GM18909 (cell line): ENCODE measurements around the gene STN1.

Experiments used
- ATAC-seq: cut with Tn5 transposase; IDR thresholded peaks from one replicate; pipeline ENCODE4 v1.9.1; 2021; ENCODE audit warnings: mild to moderate bottlenecking; ENCODE audit not compliant: unreplicated experiment, poor library complexity

Gene STN1

DNA sequence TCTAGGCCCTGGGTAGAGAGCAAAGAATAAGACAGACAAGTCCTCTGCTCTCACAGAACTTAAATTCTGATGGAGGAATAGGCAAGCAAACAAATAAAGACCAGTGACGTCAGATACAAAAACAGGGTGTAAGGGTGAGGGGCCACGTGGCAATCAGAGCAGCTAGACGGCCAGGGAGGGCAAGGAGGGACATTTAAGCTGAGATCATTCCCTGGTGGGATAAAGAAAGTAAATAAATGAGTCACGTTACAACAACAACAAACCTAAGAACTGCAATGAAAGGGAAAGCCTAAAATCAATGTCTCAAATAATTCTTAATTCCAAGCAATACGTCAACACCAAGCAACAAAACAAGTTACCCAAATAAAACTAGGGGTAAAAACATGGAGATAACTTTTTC, 21.8 kb downstream of the STN1 start:
- ATAC-seq = no peak

DNA sequence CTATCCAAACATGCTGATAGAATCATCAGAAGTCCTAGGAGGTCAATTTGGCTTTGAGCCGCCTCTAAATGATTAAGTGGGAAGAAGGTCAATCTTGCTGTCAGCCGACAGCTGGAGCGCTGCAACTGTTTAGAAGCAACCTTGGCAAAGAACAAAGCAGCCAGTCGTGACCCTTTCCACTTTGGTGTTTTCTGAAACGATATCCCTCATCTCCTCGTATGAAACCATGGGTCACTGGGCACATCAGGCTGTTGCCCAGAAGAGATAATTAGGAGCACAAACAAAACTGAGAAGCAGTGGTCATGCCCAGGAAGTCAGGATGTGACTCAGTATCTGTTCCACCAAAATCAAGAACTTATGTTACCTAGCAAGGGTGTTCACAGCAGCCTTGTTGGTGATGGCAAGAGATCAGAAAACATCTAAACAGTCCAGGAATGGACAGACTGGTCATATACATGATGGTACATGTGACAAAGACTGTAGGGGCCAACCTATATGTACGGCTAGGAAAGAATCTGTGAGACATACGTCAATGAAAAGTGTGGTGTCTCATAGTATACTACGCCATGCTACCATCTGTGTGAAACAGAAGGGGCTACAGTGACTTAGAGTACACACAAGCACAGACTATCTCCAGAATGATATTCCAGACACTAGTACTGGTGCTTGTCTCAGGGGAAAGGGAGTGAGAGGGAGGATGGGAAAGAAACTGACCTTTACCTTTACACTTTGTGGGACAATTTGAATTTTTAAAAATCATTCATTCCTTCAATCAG, 22.4 kb downstream of the STN1 start:
- no peak for ATAC-seq

DNA sequence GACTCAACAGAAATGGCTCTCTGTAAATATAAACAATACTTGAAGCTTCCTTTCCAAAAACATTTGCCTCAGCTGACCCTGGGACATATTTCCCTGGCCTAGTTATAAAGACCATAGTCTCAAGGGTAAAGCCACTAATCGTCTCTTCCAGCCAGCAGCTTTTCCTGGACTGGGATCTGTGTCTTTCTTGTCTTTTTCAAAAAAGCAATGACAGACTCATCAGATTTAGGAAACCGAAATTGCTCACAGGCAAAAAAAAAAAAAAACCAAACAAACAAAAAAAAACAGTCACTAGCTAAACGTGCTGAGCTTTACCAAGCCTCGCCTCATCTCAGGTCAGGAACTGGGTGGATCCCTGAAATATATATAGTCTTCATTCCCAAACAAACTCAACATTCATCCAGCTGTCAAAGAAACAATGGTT, 23.5 kb downstream of the STN1 start:
- no peak for ATAC-seq

DNA sequence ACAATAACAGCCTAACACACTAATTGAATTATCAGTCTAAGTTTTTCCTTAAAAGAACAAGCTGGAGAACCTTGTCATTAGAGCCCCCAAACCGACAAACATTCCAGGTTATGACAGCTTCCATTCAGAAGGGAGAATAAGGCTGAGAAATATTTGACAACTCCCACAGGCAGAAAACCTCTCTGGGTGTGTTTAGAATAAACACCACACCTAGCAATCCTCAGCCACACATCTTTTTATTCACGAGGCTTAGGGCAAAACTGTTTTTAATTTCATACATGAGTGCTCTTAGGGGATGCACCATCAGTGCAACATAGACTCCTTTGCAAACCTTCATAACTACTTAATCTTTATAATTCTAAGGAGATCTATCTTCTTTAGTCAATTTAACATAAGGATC, 24.2 kb downstream of the STN1 start:
- no peak for ATAC-seq

DNA sequence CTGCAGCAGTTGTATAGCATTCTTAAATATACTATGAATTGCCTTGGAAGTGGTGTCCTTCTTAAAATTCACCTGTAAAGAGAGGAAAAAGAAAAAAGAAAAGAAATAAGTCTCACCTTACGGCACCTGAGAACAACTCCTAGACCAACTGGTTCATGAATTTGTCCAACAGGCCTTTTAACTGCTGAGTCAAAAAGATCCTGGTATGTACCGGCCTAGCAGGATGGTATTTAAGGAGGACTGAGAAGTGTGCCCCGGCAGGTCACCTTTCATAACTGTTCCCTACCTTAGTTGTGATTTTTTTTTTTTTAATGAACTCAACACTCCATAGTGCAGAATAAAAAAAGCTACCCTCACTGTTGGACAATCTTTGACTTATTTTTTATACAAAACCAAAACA, 25.8 kb downstream of the STN1 start:
- ATAC-seq = no peak

DNA sequence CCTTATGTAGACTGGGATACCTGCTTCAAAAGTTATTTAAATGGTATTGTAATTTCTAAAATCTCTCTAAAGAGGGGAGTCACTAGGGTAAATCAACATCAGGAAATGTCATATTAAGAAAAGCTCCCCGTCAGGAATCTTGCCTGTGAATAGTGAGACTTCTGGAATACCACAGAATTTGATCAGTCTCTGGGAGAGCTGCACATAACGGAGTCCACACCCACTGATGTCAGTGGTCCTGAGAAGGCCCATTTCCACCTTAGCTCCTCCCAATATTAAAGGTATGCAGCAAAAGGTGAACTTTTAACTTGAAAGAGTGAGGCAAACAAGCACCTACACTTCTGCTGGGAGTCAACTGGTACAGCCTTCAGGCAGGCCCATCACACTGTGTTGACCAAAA, 27.3 kb downstream of the STN1 start:
- ATAC-seq = no peak

DNA sequence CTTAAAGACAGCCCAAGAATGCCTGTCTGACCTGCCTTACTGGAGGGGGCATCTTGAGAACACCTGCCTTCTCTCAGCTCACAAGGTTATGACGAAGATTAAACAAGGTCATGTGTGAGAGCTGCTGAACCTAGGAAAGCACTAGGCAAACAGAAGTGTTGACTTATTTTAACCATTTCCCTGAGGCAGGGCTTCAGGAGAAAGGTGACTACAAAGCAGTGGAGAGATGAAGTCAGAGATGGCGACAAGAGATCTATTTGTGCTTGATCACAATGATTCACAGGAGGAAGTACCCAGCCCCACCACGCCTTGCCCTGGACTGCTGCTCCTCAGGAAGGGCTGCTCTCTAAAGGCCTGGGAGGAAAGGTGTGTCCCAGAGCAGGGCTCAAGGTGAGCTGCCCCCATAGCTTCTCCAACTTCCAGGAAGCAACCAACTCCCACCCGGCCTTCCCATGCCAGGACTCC, 27.8 kb downstream of the STN1 start:
- no peak for ATAC-seq

DNA sequence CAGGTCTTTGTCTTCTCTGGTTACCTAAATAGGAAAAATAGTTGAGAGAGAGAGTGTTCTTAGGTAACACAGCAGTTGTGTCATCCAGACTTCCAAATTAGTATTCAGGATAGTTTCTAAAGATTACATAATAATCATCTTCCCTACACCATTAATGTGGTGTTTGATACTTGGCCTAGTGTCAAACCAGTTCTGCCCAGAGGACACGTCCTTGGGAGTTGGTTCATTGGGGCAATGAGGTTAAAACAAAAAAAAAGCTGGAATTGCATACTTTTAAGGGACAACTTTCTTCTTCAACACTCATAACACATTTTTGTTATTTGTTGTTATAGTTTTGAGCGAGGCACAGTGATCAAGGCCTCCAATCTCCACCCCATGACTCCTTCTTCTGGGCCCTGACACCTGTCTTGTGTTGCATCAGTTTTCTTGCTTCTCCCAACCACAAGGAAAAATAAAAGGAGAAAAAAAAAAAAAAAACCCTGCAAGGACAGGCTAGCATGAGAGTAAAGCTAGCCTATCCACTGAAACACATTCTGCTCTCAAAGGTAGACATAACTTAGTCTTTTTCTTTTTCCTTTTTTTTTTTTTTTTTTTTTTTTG, 28.8 kb downstream of the STN1 start:
- ATAC-seq = no peak

DNA sequence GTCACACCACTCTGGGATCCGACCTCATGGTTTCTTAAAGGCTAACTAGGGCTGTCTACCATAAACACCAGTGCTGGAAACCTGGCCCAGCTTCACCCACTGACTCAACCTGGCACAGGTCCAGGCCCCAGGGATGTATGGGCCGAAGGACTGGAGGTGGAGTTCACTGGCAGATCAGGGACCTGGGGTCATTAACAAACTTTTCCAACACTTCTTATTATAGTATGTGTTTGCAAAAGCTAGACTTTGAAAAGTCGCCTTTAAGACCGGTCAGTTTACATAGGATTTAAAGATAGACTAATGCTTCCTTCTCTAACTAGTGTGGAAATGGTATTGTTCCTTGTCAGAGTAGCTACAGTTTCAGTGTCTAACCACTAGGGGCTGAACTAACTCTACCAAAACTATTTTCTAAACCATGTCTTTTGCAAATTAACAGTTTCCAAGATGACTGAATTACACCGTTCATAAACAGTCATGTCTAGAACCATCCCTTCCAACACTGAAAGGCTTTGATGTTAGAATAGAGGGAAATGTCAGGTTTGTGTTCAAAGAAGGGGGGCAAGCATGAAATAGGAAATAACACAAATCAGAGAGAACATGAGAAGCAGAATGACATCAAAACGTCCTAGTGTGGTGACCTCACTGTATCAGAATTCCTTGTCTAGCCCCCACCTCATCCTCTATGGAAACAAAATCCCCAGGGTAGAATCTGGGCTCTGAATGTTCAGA, 29.7 kb downstream of the STN1 start:
- peak; percentile 62 for ATAC-seq

DNA sequence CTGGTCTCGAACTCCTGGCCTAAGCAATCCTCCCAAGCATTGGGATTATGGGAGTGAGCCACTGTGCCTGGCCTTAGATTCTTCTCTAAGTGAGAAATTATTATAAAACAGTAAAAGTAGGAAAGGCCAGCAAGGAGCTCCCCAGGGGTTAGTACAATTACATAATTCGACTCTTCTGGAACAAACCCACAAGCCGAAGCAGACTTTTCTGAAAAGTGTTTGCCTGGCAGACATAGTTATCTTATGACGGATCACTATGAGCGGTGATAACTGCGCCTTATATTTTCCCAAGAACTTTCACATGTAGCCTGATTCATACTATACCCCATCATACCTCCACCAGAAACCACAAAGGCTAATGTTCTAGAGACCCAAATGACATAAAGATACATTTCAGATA, 32.4 kb downstream of the STN1 start:
- ATAC-seq = no peak

DNA sequence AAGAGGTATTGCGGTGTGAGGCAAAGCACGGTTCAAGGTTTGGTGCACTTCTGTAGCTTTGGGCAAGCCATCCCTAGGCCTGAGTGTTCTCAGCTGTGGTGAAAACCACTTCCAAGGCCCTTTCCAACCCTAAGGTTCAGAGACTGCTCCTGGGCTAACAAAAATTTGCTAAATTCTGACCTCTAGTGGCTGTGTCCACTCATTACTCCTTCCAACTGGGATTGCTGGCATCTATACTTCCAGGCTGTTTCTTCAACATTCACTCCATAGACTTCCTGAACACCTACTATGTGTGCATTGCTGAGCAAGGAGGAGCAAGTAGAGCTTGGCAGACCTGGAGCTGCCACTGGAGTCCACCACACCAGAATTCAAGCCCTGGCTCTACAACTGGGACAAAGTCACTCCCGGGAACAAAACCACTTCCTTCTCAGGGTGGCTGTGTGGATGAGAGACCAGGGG, 33.3 kb downstream of the STN1 start:
- ATAC-seq = no peak

DNA sequence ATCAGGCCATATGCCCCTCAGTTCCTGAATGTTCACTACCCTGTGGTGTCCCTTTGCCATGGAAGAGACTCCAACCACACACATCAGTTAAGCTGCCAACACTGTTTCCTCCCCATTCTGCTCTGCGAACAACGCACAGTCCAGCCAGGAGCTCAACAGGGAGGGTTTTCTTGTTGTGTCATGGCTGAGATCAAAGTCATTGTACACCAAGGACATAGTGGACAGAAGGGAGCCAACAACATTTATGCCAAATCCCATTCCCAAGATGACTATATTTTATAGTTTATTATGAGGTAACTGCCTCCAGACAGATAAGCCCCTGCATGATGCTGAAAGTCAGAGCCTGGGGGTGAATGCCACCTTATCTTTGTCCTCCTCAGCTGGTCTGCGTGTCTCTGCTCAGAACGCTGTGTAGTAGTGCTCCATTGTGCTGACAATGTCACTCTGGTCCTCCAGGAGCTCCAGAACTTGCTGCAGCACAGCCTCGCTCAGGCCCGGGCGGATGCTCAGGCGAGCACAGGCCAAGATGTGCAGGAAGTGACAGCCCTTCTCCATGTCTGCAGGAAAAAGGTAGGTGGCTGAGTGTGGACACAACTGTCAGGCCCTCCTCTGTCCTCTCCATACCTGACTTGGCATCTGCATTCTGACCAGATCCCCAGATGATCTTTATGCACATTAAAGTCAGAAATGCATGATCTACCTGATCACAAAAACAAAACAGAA, 35.5 kb downstream of the STN1 start:
- ATAC-seq = no peak

DNA sequence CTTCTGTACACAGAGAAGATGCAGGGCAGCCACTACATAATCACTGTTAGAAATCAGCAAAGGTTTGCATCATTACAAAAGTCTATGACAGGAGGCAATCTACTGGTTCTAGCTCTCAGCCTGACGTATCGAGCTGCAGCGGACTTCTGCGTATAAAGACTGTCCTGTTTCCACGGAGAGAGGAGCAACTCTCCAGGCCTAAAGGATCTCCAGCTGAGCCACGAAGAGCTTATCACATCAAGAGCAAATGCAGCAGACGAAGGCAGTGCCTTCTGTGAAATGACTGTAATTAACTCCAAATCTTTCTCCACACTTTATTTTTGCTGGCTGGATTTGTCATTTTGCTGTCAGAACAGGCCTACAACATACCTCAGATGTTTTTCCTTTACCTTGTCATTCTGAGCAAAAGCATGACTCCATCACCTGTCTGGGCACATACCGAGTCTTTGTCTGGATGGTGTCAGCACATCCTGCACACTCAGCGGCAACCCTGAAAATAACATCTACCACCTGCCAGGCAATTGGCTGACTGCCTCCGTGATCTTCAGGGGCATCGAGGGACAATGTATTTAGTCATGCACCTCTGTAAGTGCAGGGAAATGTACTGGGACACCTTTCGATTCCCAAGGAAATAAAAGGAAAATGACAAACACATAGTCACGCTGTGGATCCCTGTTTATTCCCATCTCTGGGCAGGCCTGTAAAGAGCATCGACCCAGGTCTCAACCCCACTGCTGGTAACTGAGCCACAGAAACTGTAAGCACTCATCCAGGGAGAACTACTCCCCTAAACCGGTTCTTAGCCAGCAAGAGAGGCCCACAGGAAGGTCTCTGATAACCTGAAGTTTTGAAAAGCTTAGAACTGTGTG, 36.3 kb downstream of the STN1 start:
- ATAC-seq = no peak

DNA sequence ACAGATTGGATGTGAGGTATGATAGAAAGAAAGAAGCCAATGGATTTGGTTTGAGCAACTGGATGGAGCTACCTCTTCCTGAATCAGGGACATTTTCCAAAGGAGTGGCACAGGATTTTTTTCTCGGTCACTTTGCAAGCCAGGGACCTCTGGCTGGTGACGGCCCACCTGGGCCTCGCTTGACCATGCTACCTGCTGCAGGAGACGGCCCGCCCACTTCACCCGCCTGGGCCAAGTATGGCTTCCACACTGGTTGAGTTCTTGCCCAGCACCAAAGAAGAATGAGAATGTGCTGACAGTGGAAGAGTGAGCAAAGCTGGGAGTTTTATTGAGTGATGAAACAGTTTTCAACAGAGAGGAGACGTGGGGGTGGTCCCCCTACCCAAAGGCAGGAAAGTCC, 38.2 kb downstream of the STN1 start:
- no peak for ATAC-seq

DNA sequence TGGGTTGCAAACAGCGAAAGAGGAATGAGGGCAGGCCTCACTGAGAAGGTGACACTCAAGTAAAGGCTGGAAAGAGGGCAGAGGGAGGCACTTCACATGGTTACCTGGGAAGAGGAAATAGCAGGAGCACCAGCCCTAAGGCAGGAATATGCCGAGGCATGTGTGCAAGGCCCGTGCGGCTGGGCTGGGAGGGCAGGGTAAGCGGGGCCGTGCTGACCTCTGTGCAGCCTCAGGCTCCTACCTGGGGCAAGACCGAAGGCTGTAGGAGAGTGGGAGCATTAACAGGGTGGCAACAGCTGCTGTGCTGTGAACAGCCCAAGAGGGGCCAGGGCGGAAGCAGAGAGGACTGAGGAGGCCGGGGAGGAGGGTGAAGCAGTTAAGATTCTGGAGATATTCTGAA, 38.6 kb downstream of the STN1 start:
- ATAC-seq = no peak

DNA sequence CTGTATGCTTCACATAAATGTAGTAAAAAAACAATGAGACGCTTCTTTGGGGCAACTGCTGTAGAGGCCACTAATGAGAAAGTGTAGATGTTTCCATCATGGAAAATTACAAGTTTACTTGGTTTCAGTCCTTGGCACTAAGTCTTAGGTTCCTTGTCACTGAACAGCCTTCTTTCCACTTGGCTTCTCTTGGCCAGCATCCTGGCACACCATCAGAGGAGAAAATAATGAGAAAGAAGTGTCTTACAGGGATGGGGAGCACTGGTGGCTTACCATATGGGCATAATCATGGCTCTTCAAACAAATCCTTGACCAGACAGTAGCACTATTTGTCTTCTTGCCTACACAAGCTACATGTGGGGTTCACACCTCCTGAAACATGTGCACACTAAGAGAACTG, 40.1 kb downstream of the STN1 start:
- no peak for ATAC-seq

DNA sequence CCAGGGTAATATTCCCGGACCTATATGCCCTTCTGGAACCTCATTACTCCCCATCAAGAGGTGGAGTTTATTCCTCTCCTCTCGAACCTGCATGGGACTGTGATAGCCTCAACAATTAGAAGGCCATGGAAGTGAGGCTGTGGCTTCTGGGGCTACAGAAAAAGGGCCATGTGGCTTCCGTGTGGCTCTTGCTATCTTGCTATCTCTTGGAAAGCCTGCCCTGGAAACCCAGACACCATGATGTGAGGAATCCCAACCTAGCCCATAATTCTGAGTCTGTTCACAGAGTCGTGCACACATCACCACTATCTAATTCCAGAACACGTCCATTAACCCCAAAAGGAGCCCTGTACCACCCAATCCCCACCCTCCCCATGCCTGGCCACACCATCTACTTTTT, 41.8 kb downstream of the STN1 start:
- no peak for ATAC-seq

DNA sequence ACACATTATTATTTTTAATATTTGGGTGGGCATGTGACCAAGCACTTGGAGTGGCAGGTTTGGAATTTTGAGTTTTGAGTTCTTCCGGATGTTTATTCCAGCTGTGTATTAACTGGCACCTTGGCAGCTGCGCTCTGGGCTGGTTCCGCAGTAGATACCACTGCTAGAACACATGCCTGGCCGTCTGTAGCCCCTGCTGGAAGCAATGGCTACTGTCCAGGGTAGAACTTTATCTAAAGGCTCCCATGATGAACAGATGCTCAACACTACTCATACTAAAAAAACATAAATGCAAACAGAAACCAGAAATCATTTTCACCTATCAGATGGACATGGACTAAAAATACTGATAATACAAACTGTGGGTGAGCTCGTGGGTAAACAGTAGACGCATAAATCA, 43.3 kb downstream of the STN1 start:
- ATAC-seq = no peak

DNA sequence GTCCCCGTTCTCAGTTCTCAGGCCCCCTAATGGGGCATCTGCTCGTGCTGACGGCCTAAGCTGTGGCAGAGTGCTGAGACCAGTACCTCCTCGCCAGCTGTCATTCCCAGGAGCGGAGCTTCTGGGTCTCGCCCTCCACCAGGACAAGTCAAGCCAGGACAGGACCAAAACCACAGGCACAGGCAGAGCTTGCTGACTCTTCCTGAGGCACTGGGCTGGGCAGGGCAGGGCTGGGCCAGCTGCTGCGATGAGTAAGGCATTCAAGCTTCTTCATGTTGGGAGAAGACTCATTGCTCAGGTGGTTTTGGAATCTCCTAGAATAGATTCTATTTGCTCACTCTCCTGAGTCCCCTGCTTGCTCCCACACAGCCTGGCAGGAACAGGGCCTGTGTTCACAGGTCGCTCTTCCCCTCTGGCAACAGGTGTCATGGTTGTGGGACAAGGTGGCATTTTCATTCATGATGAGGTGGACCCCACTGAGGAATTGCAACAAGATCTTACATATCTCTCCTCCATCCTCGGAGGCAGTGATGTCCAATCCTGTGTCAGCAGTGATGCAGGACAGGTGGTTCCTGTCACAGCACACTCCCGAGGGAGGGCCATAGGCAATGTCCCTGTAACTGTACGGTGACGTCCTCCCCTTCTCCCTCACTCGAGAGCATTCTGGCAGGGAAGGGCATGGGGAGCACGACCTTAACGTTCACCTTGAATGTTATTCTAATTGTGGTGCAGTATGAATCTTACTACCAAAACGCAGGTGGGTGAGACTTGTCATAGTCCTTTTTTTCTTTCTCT, 45.6 kb downstream of the STN1 start:
- no peak for ATAC-seq
